ENCODE data around the gene LHX1.

The LHX1 gene

DNA sequence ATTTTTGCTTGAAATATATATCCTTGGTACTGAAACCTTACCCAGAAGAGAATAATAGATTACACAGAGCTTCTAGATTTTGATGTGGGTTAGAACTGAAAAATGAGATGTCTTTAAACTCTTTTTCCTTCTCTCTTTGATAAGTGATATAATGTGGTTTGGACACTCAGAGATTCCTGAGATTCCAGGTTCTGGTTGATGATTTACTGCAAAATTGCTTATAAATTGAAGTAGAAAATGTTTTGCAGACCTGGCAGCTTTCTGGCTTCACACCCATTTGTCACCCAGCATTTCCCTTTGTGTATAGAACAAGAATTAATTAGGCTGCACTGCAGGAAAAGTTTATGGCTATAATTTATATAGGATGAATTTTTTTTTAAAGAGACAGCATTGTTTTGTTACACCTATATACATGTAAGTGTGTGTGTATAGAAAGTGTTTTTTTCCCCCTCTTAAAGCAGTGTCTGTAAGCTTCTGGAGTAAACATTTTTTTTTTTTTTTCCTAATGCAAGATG, 35.0 kb downstream of the LHX1 start:
- DNase-seq (ENCODE audit: low read depth in 2 of 2): no peak

DNA sequence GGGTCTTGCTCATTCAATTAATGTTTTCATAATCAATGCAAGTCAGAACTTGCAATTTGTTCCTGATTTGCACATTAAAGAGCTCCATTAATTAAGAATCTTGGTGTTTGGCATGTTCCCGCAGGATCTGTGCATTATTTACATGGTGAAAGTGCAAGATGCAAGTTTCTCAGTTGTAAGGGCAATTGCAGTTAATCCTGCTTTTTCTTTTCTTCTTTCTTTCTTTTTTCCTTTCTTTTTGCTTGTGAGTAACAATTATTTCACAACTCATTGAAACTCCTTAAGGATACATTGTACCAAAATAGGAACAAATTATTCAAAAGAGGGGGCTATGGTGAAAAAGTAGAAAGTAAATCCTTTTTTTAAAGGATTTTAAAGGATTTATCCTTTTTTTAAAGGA, 35.6 kb downstream of the LHX1 start:
- DNase-seq (ENCODE audit: low read depth in 2 of 2): no peak

DNA sequence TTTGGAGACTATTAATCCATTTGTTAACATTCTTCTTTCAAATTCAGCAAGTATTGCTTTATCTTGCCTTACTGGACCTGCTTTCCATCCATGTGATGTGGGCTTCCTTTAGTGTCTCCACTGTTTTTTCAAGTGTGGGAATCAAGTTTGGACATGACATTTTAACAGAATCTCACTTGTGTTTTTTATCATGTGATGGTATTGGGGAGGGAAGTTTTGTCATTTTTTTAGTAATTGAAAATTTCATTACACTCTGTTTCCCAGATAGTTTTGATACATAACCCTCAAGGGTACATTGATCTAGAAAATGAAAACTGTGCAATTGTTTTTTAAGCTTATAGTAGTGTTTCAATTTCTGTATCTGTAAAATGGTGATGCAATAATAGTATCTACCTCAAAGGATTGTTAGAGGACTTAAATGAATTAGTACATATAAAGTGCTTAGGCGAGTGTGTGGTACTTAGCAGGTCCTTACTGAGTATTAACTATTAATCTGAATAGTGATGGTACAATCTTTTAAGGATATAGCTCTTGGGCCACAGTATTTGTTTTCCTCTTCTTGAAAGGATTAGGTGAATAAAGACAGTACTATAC, 38.7 kb downstream of the LHX1 start:
- no peak for DNase-seq (ENCODE audit: low read depth in 2 of 2)

DNA sequence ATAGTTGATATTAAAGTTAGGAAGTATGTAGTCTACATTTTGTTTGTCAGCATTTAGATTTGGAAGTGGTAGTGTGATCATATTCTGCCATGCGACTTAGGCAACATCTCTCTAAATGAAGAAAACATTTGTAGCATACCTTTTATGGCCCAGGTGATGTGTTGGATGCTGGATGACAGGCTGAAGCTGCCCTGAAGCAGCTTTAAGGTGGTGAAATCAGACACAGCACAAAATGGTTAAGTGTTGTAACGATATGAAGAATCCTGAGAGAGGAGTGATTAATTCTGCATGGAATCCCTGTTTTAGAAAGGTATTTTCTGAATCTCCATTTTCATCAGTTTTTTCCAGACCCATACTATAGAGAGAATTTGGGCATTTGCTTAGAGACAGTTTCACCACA, 39.8 kb downstream of the LHX1 start:
- no peak for DNase-seq (ENCODE audit: low read depth in 2 of 2)

DNA sequence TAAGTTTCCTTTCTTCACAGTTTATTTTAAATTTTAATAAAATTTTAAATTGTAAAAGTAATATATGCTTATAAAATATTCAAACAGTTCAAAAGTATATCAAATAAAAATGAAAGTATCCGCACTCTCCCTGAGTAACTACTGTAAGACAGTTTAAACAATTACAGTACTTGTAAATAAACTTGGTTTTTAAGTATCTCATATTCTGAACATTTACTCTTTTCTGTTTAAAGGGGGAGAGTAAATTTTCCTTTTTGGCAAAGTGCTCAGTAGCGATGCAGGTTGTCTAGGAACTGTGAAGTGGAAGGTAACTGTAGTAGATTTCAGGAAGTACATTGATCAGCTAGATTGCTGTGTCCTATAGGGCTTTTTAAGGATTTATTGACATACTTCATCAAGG, 40.3 kb downstream of the LHX1 start:
- DNase-seq (ENCODE audit: low read depth in 2 of 2): no peak

DNA sequence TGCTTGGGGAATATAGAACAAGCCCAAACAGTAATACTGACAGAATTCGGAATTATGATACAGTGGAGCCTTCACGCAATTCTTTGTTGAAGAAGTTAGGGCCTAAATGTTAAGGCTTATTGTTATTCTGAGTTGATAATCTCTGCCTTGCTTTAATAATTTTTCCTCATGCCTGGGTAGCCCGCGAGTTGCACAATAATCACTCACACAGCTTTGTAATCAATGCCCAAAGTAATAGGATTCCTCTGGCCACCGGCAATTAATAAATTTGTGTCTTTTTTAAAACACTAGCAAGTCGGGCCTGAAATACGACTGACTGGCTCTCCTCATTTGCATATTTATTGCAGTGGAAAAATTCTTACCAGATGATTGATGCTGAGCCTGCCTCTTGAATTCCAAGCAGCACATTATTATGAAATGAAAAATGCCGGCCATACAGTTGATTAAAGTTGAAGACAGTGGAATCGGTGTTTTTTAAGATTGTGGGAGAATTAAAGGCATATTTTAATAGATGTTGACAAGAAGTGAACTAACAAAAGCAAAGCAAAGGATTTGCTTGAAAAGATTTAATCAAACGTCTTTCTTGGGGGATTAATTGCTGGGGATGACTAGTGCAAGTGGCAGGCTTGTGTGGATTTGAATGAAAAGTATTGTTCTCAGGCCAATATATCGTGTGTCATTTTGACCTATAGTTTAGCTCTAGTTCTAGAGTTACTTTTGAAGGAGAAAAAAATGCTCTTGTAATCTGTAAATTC, 41.7 kb downstream of the LHX1 start:
- no peak for DNase-seq (ENCODE audit: low read depth in 2 of 2)

DNA sequence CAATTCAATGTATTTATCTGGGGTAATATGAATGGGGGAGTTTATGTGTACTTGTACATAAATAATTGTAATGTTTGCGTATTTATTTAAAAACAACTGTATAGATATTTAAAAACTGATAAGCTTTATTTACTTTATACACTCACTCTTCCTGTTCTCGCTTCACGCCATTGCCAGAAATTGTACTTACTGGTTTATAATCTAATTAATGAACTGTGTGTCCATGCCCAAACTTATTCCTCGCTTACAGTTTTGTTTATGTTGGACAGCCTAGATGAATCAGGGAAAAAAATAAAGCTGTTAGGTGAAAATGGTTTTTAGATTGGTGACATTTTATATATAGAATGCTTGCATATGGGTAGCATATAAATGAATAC, 42.3 kb downstream of the LHX1 start:
- no peak for DNase-seq (ENCODE audit: low read depth in 2 of 2)

DNA sequence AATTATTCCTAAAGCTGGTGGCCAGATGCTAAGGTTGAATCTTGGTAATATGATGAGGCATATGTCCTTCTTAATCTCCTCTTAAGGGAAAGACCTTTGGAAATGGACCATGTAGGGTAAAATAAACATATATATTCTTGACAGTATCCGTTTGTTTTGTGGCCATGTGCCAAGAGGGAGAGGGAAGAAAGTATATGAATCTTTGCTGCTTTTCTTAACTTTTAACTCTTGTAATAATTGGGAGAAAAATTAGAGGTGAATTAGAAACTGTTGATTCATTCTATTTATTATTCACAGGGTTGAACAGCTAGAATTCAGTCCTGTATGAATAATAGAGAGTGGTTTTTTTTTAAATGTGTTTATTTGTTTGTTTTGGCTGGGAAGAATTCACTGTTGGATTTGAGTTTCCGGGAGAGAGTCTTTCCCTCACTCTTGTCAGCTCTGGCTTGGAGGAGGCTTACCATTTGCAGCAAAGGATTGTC, 43.0 kb downstream of the LHX1 start:
- no peak for DNase-seq (ENCODE audit: low read depth in 2 of 2)

DNA sequence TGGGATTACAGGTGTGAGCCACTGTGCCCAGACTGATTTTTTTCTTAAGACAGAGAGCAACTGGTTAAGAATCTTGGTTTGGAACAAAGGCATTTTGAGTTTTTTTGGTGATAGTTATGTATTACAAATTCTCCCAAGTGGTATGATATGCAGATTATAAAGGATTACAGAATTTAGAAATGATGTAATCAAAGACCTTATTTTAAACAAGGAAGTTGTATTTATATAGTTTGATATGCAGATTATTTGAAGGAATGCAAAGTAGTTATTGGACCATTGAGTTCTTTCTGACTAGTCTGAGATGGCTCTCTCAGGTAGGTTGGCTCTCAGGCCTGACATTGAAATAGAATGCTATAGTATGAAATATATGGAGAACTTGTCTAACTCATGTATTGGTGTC, 46.3 kb downstream of the LHX1 start:
- DNase-seq (ENCODE audit: low read depth in 2 of 2): no peak

DNA sequence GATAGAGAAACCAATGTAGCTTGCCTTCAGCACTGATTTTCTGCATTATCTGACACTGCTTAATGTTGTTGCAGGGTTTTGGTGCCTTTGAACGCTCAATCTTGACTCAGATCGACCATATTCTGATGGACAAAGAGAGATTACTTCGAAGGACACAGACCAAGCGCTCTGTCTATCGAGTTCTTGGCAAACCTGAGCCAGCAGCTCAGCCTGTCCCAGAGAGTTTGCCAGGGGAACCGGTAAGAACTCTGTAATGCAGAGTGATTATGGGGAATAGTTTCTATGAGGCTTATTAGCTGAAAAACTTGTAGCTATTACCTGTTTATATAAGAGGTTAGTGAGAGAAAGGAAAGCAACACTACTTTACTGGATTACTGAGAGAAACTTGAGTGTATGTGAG, 51.9 kb downstream of the LHX1 start:
- DNase-seq (ENCODE audit: low read depth in 2 of 2): no peak

DNA sequence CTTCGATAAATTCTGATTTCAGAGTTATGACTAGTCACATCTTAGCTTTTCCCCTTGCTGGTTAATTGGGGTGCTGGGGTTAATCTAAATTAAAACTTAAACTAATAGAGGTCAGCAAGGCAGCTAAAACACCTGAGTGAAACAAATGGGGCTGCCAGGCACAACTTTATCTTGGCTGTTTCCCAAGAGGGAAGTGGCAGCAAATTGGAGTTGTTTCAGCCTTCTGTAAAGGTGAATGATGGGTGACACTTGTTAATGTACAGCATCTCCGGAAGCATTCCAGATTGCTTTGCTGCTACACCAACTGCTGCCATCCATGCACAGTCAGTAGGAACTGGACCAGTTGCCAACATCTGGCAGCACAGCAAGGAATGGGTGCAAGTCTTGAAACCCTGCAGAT, 55.4 kb downstream of the LHX1 start:
- DNase-seq (ENCODE audit: low read depth in 2 of 2): no peak

DNA sequence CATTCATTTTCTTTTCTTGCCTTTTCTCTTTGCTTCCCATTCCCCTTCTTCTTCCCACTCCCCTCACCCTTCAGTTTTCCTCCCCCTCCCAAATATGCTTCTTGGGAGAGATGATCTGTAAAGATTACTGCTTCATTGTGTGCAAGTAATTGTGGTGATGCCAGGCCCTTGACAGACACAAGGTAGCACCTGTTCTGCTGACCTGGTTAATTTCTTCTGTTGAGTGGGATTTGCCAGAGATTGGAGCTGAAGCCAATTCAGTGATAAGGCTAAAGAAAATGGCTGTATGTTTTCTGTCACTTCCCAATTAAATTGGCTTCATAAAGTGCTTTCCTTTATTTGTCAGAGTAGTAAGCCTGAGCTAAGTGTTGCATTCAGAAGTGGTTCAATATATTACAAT, 56.0 kb downstream of the LHX1 start:
- no peak for DNase-seq (ENCODE audit: low read depth in 2 of 2)
